Large intestine (tissue), 12 donors: ENCODE data around the gene COL6A3. TPM values are rescaled to one million over a fixed set of nuclear protein-coding genes. Genes with fewer than 3 reads are reported as not detected.

Experiments
- DNase-seq, 2 donors: peaks; one replicate each; pipeline versions ENCODE4 v3.0.0 to v3.0.0-alpha.2; 2013
- H3K27ac ChIP-seq: one replicate; pipeline ENCODE4 v1.5.1; 2013; ENCODE audit warnings: low read length
- H3K27me3 ChIP-seq: 2 replicates; pipeline ENCODE4 v1.6.1; 2013; ENCODE audit warnings: low read length; ENCODE audit not compliant: control insufficient read depth, insufficient read depth
- H3K36me3 ChIP-seq: 2 replicates; pipeline ENCODE4 v1.6.1; 2013; ENCODE audit warnings: low read length; ENCODE audit not compliant: control insufficient read depth, insufficient read depth
- H3K4me1 ChIP-seq: one replicate; pipeline ENCODE4 v1.6.1; 2013; ENCODE audit warnings: low read length; ENCODE audit not compliant: control insufficient read depth, insufficient read depth
- H3K4me3 ChIP-seq: one replicate; pipeline ENCODE4 v1.5.1; 2013; ENCODE audit warnings: low read length
- H3K9me3 ChIP-seq: one replicate; pipeline ENCODE4 v1.6.1; 2013; ENCODE audit warnings: mild to moderate bottlenecking, low read depth, low read length, moderate library complexity; ENCODE audit not compliant: control insufficient read depth
- whole genome bisulfite sequencing: methylation state at CpG from one replicate; pipeline ENCODE4 v1.1.5; 2013; ENCODE audit warnings: low lambda C conversion rate; ENCODE audit not compliant: insufficient coverage; 5-methylcytosine and 5-hydroxymethylcytosine counted together
- long read RNA-seq, 11 donors: transcript quantifications; one replicate each; lab custom pipeline, GENCODE V29; 2026
- polyA plus RNA-seq: library from polyadenylated mRNA; unstranded; fragments of 120-200 nt; gene quantifications from one replicate; pipeline ENCODE4 v1.2.1, GENCODE V29; 2013

COL6A3 gene, protein sequence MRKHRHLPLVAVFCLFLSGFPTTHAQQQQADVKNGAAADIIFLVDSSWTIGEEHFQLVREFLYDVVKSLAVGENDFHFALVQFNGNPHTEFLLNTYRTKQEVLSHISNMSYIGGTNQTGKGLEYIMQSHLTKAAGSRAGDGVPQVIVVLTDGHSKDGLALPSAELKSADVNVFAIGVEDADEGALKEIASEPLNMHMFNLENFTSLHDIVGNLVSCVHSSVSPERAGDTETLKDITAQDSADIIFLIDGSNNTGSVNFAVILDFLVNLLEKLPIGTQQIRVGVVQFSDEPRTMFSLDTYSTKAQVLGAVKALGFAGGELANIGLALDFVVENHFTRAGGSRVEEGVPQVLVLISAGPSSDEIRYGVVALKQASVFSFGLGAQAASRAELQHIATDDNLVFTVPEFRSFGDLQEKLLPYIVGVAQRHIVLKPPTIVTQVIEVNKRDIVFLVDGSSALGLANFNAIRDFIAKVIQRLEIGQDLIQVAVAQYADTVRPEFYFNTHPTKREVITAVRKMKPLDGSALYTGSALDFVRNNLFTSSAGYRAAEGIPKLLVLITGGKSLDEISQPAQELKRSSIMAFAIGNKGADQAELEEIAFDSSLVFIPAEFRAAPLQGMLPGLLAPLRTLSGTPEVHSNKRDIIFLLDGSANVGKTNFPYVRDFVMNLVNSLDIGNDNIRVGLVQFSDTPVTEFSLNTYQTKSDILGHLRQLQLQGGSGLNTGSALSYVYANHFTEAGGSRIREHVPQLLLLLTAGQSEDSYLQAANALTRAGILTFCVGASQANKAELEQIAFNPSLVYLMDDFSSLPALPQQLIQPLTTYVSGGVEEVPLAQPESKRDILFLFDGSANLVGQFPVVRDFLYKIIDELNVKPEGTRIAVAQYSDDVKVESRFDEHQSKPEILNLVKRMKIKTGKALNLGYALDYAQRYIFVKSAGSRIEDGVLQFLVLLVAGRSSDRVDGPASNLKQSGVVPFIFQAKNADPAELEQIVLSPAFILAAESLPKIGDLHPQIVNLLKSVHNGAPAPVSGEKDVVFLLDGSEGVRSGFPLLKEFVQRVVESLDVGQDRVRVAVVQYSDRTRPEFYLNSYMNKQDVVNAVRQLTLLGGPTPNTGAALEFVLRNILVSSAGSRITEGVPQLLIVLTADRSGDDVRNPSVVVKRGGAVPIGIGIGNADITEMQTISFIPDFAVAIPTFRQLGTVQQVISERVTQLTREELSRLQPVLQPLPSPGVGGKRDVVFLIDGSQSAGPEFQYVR (N-terminal part only)
- 127 TPM for polyA plus RNA-seq
- long read RNA-seq, donor 1, partial matches to known transcripts, result 11 of 13 reads
- long read RNA-seq, donor 1, other reads (novel, unspliced or antisense), result 0 of 13 reads
- long read RNA-seq, donor 2, full-length matches to known transcripts, result 12 of 84 reads
- long read RNA-seq, donor 2, partial matches to known transcripts, result 72 of 84 reads
- long read RNA-seq, donor 2, other reads (novel, unspliced or antisense), result 0 of 84 reads
- long read RNA-seq, donor 3, result 0 reads
- long read RNA-seq, donor 4, result 0 reads
- long read RNA-seq, donor 5, full-length matches to known transcripts, result 5 of 10 reads
- long read RNA-seq, donor 5, partial matches to known transcripts, result 5 of 10 reads
- long read RNA-seq, donor 5, other reads (novel, unspliced or antisense), result 0 of 10 reads
- long read RNA-seq, donor 6, full-length matches to known transcripts, result 5 of 44 reads
- long read RNA-seq, donor 6, partial matches to known transcripts, result 39 of 44 reads
- long read RNA-seq, donor 6, other reads (novel, unspliced or antisense), result 0 of 44 reads
- long read RNA-seq, donor 7, full-length matches to known transcripts, result 8 of 60 reads
- long read RNA-seq, donor 7, partial matches to known transcripts, result 52 of 60 reads
- long read RNA-seq, donor 7, other reads (novel, unspliced or antisense), result 0 of 60 reads
- long read RNA-seq, donor 8, full-length matches to known transcripts, result 12 of 123 reads
- long read RNA-seq, donor 8, partial matches to known transcripts, result 111 of 123 reads
- long read RNA-seq, donor 8, other reads (novel, unspliced or antisense), result 0 of 123 reads
- long read RNA-seq, donor 9, full-length matches to known transcripts, result 7 of 53 reads
- long read RNA-seq, donor 9, partial matches to known transcripts, result 46 of 53 reads
- long read RNA-seq, donor 9, other reads (novel, unspliced or antisense), result 0 of 53 reads
- long read RNA-seq, donor 10, full-length matches to known transcripts, result 8 of 33 reads
- long read RNA-seq, donor 10, partial matches to known transcripts, result 25 of 33 reads
- long read RNA-seq, donor 10, other reads (novel, unspliced or antisense), result 0 of 33 reads
- long read RNA-seq, donor 11, full-length matches to known transcripts, result 5 of 60 reads
- long read RNA-seq, donor 11, partial matches to known transcripts, result 55 of 60 reads
- long read RNA-seq, donor 11, other reads (novel, unspliced or antisense), result 0 of 60 reads

DNA sequence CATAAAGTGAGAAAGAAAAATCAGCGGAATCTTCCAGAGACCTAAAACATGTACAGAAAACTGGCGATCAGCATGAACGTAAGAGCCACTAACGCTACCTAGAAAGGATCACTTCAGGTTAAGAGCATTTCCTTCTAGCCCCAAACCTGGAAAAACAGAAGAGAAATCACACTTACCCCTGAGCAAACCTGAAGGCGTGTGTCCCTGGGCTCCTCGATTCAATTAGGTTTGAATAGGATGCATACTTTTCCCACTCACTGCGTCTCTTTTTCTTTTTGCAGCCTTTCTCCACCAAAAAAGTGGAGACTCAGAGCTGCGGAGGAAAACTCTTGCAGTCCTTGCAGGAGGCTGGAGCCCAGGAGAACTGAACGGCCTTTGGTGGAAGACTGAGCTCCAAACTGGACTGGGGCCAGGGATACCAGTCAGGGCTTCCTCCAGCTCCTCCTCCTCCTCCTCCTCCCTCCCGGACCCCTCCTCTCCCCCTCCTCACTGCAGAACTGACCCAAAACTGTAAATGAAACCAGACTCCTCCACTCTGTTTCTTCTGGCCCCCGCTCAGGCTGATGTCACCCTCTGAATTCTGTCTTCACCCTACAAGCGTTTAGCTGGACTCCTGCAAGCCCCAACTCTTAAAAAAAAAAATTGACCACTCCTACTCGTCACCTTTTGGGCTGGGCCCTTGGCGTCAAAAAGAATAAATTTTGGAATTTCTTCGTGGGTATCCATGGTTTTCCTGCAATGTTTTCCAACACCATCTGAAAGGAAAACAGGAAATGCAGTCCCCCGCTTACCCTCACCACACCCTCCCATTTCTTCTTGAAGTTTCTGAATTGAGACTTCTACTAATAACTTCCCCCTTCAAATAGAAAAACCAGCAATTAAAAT is at the start of gene COL6A3:
Gene COL6A3, minus strand, starts transcription at position 388 of the 885 bp plus-strand sequence. CDS start 17,347 bp downstream, outside the sequence.
- Histone ChIP-seq H3K27ac (peak within 1 kb of the TSS; percentile 75), H3K4me1 (no peaks in the 10 kb centered on the region), H3K9me3 (no peaks in the 10 kb centered on the region), H3K27me3 (peaks cover 42% of the 10 kb centered on the region), H3K36me3 (no peaks in the 10 kb centered on the region), H3K4me3 (peak within 1 kb of the TSS; percentile 59)
- DNase-seq, result peak; percentile 52 to 57
- WGBS, result 83% methylated on average over 2 of the region's 16 CpGs

DNA sequence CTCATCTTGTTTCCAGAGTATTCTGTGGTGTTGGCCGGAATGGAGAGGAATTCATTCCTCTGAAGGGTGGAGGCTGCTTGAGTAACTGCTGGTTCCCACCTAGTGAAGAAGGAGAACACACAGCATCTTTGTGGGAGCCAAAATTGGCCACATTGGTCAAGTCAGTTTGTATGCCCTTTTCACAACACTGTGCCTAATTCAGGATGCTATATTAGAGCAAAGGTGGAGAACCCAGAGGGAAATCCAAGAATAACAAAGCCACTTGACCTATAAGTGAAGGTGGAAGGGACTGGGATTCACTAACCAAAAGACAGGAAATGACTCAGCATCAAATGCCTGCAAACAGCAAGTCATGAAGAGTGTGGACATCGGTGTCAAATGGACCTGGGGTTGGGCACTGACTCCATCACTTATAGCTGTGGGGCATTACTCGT is 45.8 kb upstream of the COL6A3 start:
- WGBS, result 100% methylated on average over 1 of the region's 3 CpGs

DNA sequence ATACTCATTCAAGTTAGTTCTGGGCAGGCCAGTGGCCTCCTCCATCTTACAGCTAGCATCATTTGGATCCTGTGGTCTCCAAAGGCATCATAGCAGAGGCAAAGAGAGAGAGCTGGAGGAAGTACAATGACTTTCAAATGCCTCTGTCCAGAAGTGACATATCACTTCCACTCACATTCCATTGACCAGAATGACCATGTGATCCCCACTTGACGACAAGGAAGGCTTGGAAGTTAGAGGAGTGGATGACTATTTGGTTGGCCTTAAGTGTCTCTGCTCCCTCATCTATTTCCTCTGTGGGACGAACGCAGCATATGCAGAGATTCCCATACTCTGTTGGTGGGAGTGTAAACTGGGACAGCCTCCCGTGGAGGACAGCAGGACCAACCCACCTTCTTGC is 45.3 kb upstream of the COL6A3 start:
- H3K27me3 ChIP-seq, result peaks cover 7% of the 10 kb centered on the region
- H3K27ac ChIP-seq, result no peak overlapping the region
- H3K4me3 ChIP-seq, result no peak overlapping the region
- no CpG with 5 or more reads among the region's 4 CpGs for WGBS
- no peak for DNase-seq
- H3K4me1 ChIP-seq, result no peaks in the 10 kb centered on the region
- no peaks in the 10 kb centered on the region for H3K36me3 ChIP-seq
- no peaks in the 10 kb centered on the region for H3K9me3 ChIP-seq

More for the DNA sequence above, 45.8 kb upstream of the COL6A3 start:
- Histone ChIP-seq H3K4me3 (no peak overlapping the region), H3K36me3 (no peaks in the 10 kb centered on the region), H3K9me3 (no peaks in the 10 kb centered on the region), H3K27ac (no peak overlapping the region), H3K27me3 (peaks cover 7% of the 10 kb centered on the region), H3K4me1 (no peaks in the 10 kb centered on the region)
- DNase-seq, result no peak

DNA sequence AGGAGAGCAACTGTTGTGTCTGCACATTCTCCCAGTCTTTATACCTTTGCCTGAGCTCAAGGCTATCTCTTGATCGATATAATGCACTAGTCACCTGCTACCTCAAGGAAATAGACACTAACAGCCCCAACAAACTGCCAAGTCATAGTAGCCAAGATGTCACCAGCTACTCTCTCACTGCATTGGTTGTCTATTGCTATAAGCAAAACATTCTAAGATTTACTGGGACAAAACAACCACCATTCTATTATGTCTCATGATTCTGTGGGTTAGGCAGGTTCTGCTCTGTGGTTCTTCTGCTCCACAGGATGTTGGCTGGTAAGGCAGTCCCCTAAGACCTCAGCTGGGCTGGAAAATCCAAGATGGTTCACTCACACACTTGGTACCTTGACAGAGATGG is 44.6 kb upstream of the COL6A3 start:
- no peak overlapping the region for H3K27ac ChIP-seq
- H3K36me3 ChIP-seq, result no peaks in the 10 kb centered on the region
- DNase-seq, result no peak
- H3K4me1 ChIP-seq, result no peaks in the 10 kb centered on the region
- H3K4me3 ChIP-seq, result no peak overlapping the region
- H3K9me3 ChIP-seq, result no peaks in the 10 kb centered on the region
- WGBS, result no CpG with 5 or more reads among the region's 1 CpG
- H3K27me3 ChIP-seq, result peaks cover 7% of the 10 kb centered on the region

DNA sequence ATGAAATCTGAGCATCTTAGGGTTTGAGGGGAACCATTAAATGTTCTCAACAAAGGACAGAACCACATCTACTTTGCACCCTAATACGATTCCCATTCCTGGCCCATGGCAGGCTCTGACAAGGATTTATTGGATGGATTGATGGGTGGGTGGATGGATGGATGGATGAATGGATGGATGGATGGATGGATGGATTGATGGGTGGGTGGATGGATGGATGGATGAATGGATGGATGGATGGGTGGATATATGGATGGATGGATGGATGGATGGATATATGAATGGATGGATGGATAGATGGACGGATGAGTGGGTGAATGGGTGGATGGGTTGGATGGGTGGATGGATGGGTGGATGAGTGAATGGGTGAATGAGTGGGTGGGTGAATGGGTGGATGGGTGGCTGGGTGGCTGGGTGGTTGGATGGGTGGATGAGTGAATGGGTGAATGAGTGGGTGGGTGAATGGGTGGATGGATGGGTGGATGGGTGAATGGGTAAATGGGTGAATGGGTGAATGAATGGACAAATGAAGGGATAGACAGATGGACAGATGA is 43.5 kb upstream of the COL6A3 start:
- no peak overlapping the region for H3K27ac ChIP-seq
- DNase-seq, result no peak
- H3K9me3 ChIP-seq, result no peaks in the 10 kb centered on the region
- H3K27me3 ChIP-seq, result peaks cover 8% of the 10 kb centered on the region
- no peaks in the 10 kb centered on the region for H3K36me3 ChIP-seq
- 86% methylated on average over 1 of the region's 2 CpGs for WGBS
- no peaks in the 10 kb centered on the region for H3K4me1 ChIP-seq
- H3K4me3 ChIP-seq, result no peak overlapping the region

DNA sequence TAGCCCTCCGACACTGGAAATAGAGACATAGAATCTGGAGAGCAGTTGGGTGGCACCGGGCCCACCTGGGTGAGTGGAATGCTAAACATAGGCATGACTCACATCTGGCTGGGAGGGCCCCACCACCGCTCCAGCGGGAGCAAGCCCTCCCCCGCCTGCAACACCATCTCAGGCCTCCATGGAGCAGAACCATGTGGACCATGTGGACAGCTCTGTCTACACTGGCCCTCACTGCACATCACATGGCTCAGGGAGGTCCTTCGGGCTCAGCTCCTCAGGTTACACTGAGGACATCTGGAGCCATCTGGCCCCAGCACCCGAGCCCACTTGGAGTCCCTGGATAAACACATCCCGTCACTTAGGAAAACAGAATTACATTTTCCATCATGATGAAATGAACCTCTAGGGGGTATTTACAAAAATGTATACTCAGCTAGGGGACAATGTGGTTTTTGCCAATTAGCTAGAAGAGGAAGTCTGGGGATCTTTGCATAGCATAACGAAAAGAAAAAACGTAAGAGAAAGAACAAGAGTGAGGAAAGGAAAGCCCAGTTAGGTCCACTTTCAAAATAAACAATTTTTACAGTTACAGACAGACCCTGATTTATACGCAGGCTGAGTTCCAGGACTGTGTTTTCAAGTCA is 42.4 kb upstream of the COL6A3 start:
- WGBS, result 80% methylated on average over 2 of the region's 11 CpGs
- Histone ChIP-seq H3K4me1 (no peaks in the 10 kb centered on the region), H3K27ac (peak overlapping the region; percentile 40), H3K27me3 (peaks cover 18% of the 10 kb centered on the region), H3K4me3 (no peak overlapping the region), H3K9me3 (no peaks in the 10 kb centered on the region), H3K36me3 (no peaks in the 10 kb centered on the region)
- peak; percentile 48 to 68 for DNase-seq

DNA sequence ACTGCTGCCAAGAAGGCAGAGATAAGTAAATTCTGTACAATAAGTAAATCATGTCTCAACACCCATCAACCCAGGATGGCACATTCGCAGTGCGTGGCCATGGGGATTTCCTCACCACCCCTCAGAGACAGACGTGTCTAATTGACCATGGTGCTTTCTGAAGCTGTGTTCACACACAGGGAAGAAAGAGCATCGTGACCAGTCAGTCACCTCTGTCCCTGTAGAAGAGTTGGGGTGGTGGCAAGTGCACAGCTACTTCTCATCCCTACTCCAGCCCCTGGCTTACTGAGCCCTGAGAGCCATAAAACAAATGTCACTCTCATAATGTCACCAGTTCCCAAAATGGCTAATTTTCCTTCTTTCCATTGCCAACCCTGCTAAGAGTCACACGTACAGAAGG is 41.8 kb upstream of the COL6A3 start:
- peaks cover 16% of the 10 kb centered on the region for H3K27me3 ChIP-seq
- no CpG with 5 or more reads among the region's 5 CpGs for WGBS
- H3K9me3 ChIP-seq, result no peaks in the 10 kb centered on the region
- no peak for DNase-seq
- no peaks in the 10 kb centered on the region for H3K36me3 ChIP-seq
- no peaks in the 10 kb centered on the region for H3K4me1 ChIP-seq
- H3K4me3 ChIP-seq, result no peak overlapping the region
- peak overlapping the region; percentile 22 for H3K27ac ChIP-seq
